HepG2 (cell line): Measurements from ENCODE around the gene ADGRL2. TPM values are rescaled to one million over a fixed set of nuclear protein-coding genes. Genes with fewer than 3 reads are reported as not detected.

ENCODE experiments used
- ATAC-seq: fragments of 200-7000 bp; cut with Tn5 transposase; 3 replicates; pipeline ENCODE4 v1.9.1; 2020; ENCODE audit warnings: mild to moderate bottlenecking, moderate library complexity
- BruUV-seq: library from RNA; stranded (reverse); fragments of 400-500 nt; replicated peaks from 2 replicates; lab custom pipeline; 2021; lab: Mats Ljungman, UMichigan
- CTCF ChIA-PET: fragments of 300-600 bp; formaldehyde crosslinking; extraction: SDS; loops from one replicate; lab custom pipeline; 2021; ENCODE audit warnings: low total read pairs, inconsistent platforms, low intra/inter-chr PET ratio; lab: Yijun Ruan, JAX
- POLR2A ChIA-PET: fragments of 350-600 bp; sonication (Branson Sonifier 250); formaldehyde crosslinking; loops from one replicate; lab custom pipeline; 2020; ENCODE audit warnings: antibody characterized with exemption, inconsistent platforms; lab: Yijun Ruan, JAX
- DNase-seq: peaks from one replicate; pipeline ENCODE4 v3.0.0-alpha.2; 2015; ENCODE audit warnings: low spot score
- FAIRE-seq: peaks from 3 replicates; lab custom pipeline; 2011; peaks lifted over from hg19 to GRCh38; lab: Jason Lieb, UNC
- H2AFZ ChIP-seq: one replicate; pipeline ENCODE4 v1.6.1; 2011; ENCODE audit warnings: low read length, inconsistent platforms
- H3K27ac ChIP-seq: fragments of 300-600 bp; 3 replicates; pipeline ENCODE4 v1.8.0; 2011; ENCODE audit warnings: mixed run types, mild to moderate bottlenecking, mixed read lengths, low read length, inconsistent platforms; ENCODE audit not compliant: insufficient read depth; ENCODE audit errors: extremely low read length
- H3K27me3 ChIP-seq, 2 experiments: fragments of 200-600 bp in 1 of 2; 2 replicates in 1 of 2; 3 replicates in 1 of 2; pipeline versions ENCODE4 v1.6.0 to v1.8.0; 2011; ENCODE audit warnings: low read length in 2 of 2, mild to moderate bottlenecking in 2 of 2, moderate library complexity in 2 of 2, inconsistent platforms in 1 of 2; ENCODE audit not compliant: insufficient read depth in 2 of 2, control insufficient read depth in 1 of 2
- H3K36me3 ChIP-seq, 2 experiments: fragments of 200-600 bp in 1 of 2; replicated peaks in 1 of 2; 2 replicates in 1 of 2; 3 replicates in 1 of 2; pipeline versions ENCODE4 v1.5.1 to v1.8.0; 2011; ENCODE audit warnings: low read length in 2 of 2, inconsistent platforms in 1 of 2; ENCODE audit not compliant: insufficient read depth in 2 of 2, control insufficient read depth in 1 of 2
- H3K4me1 ChIP-seq: 2 replicates; pipeline ENCODE4 v1.5.1; 2012; ENCODE audit warnings: low read length, inconsistent platforms; ENCODE audit not compliant: insufficient read depth
- H3K4me2 ChIP-seq: 2 replicates; pipeline ENCODE4 v1.6.0; 2011; ENCODE audit warnings: low read depth, low read length, inconsistent platforms
- H3K4me3 ChIP-seq, 3 experiments: fragments of 200-600 bp in 1 of 3; sonication (generic), shearing (Covaris generic) in 1 of 3; replicated peaks in 1 of 3; 2 replicates each; pipeline ENCODE4 v1.5.1; 2011 to 2016; ENCODE audit warnings: low read length in 3 of 3, inconsistent platforms in 2 of 3, low read depth in 2 of 3, mild to moderate bottlenecking in 2 of 3, control low read depth in 1 of 3, mixed read lengths in 1 of 3; ENCODE audit not compliant: insufficient read depth in 1 of 3
- H3K79me2 ChIP-seq: one replicate; pipeline ENCODE4 v1.6.1; 2011; ENCODE audit warnings: low read length, inconsistent platforms; ENCODE audit not compliant: insufficient read depth
- H3K9ac ChIP-seq: 2 replicates; pipeline ENCODE4 v1.6.0; 2011; ENCODE audit warnings: mild to moderate bottlenecking, low read depth, low read length, inconsistent platforms; ENCODE audit not compliant: insufficient read depth
- H3K9me3 ChIP-seq: 2 replicates; pipeline ENCODE4 v1.5.1; 2012; ENCODE audit warnings: mild to moderate bottlenecking, low read length
- H4K20me1 ChIP-seq: 2 replicates; pipeline ENCODE4 v1.6.0; 2011; ENCODE audit warnings: inconsistent platforms, mild to moderate bottlenecking, low read length, moderate library complexity; ENCODE audit not compliant: insufficient read depth
- CREBL2 ChIP-seq: sonication (generic); formaldehyde crosslinking; IDR thresholded peaks from 2 replicates; pipeline ENCODE4 v1.8.1; 2023; ENCODE audit warnings: missing genetic modification reagents, mild to moderate bottlenecking, borderline replicate concordance
- DMTF1 ChIP-seq: sonication (generic); formaldehyde crosslinking; IDR thresholded peaks from 2 replicates; pipeline ENCODE4 v1.4.0; 2020; ENCODE audit warnings: mild to moderate bottlenecking, missing genetic modification reagents
- MYC ChIP-seq: sonication (generic); formaldehyde crosslinking; IDR thresholded peaks from 2 replicates; pipeline ENCODE4 v1.9.0; 2021; ENCODE audit warnings: missing genetic modification reagents, borderline replicate concordance
- NR1H2 ChIP-seq: sonication (generic); formaldehyde crosslinking; IDR thresholded peaks from 2 replicates; pipeline ENCODE4 v1.8.1; 2022; ENCODE audit warnings: low read depth, missing genetic modification reagents, borderline replicate concordance
- PRDM4 ChIP-seq: sonication (generic); formaldehyde crosslinking; IDR thresholded peaks from 2 replicates; pipeline ENCODE4 v1.9.0; 2021; ENCODE audit warnings: missing genetic modification reagents, borderline replicate concordance
- PREB ChIP-seq: sonication (generic); formaldehyde crosslinking; IDR thresholded peaks from 2 replicates; pipeline ENCODE4 v1.4.0; 2020; ENCODE audit warnings: missing genetic modification reagents
- ZHX1 ChIP-seq: sonication (generic); formaldehyde crosslinking; IDR thresholded peaks from 2 replicates; pipeline ENCODE4 v1.8.1; 2022; ENCODE audit warnings: low read depth, mild to moderate bottlenecking, missing genetic modification reagents
- ZNF12 ChIP-seq: sonication (generic); formaldehyde crosslinking; IDR thresholded peaks from 2 replicates; pipeline ENCODE4 v1.5.0; 2020; ENCODE audit warnings: missing genetic modification reagents
- ZNF281 ChIP-seq: sonication (generic); formaldehyde crosslinking; IDR thresholded peaks from 2 replicates; pipeline ENCODE4 v1.4.0; 2020; ENCODE audit warnings: missing genetic modification reagents, borderline replicate concordance
- ZNF792 ChIP-seq: IDR thresholded peaks from 2 replicates; pipeline ENCODE4 v1.6.1; 2016
- WGBS: methylation state at CpG from one replicate; pipeline ENCODE4 v1.1.6; 2017; ENCODE audit warnings: low lambda C conversion rate; 5-methylcytosine and 5-hydroxymethylcytosine counted together
- in situ Hi-C: cut with HindIII; loops from 2 replicates; pipeline ENCODE4 v1.10.0; 2017; ENCODE audit warnings: low pct_unique_long_range_greater_than_20kb; ENCODE audit not compliant: extremely low pct_ligation_motif_present
- intact Hi-C: fragments of 100-400 bp; cut with micrococcal nuclease; formaldehyde crosslinking; loops from one replicate; pipeline ENCODE4 v1.10.0; 2022; ENCODE audit not compliant: unreplicated experiment
- polyA plus RNA-seq, 8 experiments: library from polyadenylated mRNA; depleted of rRNA in 3 of 8; stranded (reverse) in 7 of 8; unstranded in 1 of 8; fragments of >200 nt; fragmentation: Illumina TruSeq in 4 of 8; extraction: Trizol in 4 of 8; gene quantifications; 2 replicates each; pipeline versions ENCODE4 v1.2.1 to v1.2.3, GENCODE V29; 2011 to 2016; ENCODE audit warnings: low read depth in 4 of 8, missing spikeins in 1 of 8, mixed read lengths in 1 of 8; ENCODE audit not compliant: insufficient read depth in 1 of 8
- total RNA-seq, 5 experiments: library from RNA; depleted of rRNA; stranded (reverse); fragments of >200 nt; fragmentation: Illumina TruSeq; extraction: Trizol; gene quantifications; 2 replicates each; pipeline ENCODE4 v1.2.3, GENCODE V29; 2016; ENCODE audit warnings: low read depth in 1 of 5

ADGRL2 gene
- total and polyA plus RNA-seq, 2 of the 13 experiments (the other 11 are each of a cell fraction or from before 2014, with no cell fraction given): 15.3 to 31.6 TPM

- no peaks in the 10 kb centered on the region for H4K20me1 ChIP-seq
- H3K36me3 ChIP-seq: no peaks in the 10 kb centered on the region
- CTCF ChIA-PET: no interaction called here
- intact Hi-C loops (no loop called here), in situ Hi-C loops (no loop called here)
- peaks cover 0 to 8% of the 10 kb centered on the region in 2 experiments; a peak in 3 of 5 replicates for H3K27me3 ChIP-seq
- peaks cover 8% of the 10 kb centered on the region for H3K79me2 ChIP-seq
- POLR2A ChIA-PET: no interaction called here
- BruUV-seq: no TSS peak
- H3K4me1 ChIP-seq: peaks cover 10% of the 10 kb centered on the region; the same call in 1 of the 2 replicates
- no peak overlapping the region for H3K9ac ChIP-seq
- no peak overlapping the region for H3K4me3 ChIP-seq
- DNase-seq (no peak), FAIRE-seq (no peak), ATAC-seq (no peak)
- no peak overlapping the region for H3K27ac ChIP-seq
- no peak overlapping the region for H2AFZ ChIP-seq
- WGBS: 44% methylated on average over 2 of the region's 2 CpGs
- no peak overlapping the region for H3K4me2 ChIP-seq
- no peaks in the 10 kb centered on the region for H3K9me3 ChIP-seq
- TF ChIP-seq ZNF281 (CRISPR knock-in tag): no peak
- TF ChIP-seq PRDM4 (CRISPR knock-in tag): no peak
- TF ChIP-seq NR1H2 (CRISPR knock-in tag): no peak
- TF ChIP-seq ZNF12: no peak
- no peak for TF ChIP-seq ZNF792 (CRISPR knock-in tag)
- TF ChIP-seq MYC (CRISPR knock-in tag): no peak
- TF ChIP-seq DMTF1 (CRISPR knock-in tag): no peak
- TF ChIP-seq PREB (CRISPR knock-in tag): no peak
- no peak for TF ChIP-seq CREBL2 (CRISPR knock-in tag)
- no peak for TF ChIP-seq ZHX1 (CRISPR knock-in tag)
These were observed 3.0 kb upstream of the ADGRL2 start for GRCh38 chr1:81797701-81798100.
